HG03460 (cell line): Measurements from ENCODE around the gene PRDX5.
A peak's percentile ranks its signal among the peaks of the same experiment; 100 is the strongest.

Source experiments
- ATAC-seq: cut with Tn5 transposase; IDR thresholded peaks from one replicate; pipeline ENCODE4 v1.9.1; 2021; ENCODE audit not compliant: unreplicated experiment

Gene PRDX5

DNA sequence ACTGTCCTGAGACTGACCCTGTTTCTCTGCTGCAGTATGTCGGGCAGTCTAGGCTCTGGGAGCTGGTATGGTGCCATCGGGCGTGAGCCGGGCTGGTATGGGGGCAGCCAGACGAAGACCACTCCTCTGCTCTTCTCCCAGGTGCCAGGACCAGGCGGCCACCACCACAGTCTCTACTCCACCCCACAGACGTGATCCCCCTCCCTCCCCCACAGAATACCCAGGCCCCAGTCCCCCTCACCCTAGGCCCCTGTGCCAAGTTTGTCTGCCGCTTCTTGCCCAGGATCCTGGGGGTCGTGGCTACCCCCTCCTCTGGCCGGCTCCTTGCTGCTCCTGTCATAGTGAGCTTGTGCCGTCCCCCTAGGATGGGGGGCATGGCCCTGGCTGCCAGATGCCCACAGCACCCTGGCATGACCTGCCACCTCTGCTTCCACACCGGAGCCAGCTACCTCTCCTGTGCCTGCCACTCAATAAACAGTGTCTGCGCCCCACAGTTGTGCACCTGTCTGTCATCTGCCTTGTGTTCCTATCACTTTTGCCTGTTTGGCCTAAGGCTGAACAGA is 28.8 kb upstream of the PRDX5 start:
- ATAC-seq, result no peak

DNA sequence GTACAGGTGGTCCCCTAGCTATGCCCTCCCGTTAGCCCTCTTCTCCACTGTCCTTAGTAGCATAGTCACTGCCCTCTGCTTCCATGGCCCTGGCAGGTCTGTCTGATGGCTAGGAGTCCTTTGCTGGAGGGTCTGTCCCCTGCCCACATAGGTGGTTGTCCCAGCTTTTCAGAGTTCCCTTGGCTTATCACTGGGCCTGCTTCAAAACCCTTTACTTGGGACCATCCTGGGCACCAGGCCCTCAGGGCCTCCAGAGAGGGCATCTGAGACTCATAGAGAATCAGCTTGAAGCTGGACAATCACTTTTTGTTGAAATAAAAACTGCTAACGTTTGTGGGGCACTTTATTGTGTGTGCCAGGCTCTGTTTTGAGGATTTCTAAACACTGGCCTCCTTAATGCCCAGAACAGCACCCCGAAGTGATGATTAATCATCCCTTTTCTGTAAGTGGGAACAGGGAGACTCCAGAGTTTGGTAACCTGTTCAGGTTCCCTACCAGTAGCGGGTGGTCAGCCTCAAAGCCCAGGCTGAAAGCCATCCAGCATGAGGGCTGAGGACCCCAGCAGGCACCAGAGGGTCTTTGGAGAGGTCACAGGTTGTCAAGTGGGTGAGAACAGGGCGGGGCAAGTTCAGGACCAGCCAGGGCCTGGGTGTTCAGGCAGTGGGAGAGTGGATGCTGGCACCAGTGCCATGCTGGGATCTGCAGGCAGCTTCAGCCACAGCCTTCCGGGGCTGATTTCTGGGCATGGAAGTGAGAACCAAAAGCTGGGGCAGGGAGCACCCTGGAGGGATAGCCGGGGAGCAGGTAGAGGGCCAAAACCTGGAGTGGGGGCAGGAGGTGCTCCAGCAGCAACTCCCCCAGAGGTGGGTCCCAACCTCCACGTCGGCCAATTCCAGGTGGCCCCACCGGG is 27.3 kb upstream of the PRDX5 start:
- ATAC-seq, result no peak

DNA sequence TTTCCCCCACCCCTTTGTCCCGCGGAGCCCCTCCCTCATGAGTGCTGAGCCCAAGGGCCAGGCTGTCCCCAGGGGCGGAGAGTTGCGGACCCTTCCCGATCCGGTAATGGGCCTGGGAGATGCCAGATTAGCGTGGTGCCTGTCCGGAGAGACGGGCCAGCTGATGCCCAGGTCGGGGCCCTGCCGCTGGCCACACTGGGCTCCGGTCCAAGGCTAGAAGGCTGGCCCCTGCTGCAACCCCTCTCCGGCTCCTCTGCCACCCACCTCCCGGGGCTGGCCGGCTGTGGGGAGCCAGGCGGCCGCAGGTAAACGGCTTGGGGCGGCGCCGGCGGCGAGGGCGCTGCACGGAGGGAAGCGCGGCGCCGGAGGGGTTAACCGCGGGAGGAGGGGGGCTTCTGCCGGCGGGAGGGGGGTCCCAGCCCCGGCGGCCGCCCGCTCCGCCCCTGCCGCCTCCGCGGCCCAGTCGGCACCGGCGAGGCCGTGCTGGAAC is 26.6 kb upstream of the PRDX5 start, which contains the start of gene KCNK4:
Gene KCNK4, plus strand, starts transcription at position 41 of the 490 bp plus-strand sequence. CDS start 1,717 bp downstream, outside the sequence.
- no peak for ATAC-seq

DNA sequence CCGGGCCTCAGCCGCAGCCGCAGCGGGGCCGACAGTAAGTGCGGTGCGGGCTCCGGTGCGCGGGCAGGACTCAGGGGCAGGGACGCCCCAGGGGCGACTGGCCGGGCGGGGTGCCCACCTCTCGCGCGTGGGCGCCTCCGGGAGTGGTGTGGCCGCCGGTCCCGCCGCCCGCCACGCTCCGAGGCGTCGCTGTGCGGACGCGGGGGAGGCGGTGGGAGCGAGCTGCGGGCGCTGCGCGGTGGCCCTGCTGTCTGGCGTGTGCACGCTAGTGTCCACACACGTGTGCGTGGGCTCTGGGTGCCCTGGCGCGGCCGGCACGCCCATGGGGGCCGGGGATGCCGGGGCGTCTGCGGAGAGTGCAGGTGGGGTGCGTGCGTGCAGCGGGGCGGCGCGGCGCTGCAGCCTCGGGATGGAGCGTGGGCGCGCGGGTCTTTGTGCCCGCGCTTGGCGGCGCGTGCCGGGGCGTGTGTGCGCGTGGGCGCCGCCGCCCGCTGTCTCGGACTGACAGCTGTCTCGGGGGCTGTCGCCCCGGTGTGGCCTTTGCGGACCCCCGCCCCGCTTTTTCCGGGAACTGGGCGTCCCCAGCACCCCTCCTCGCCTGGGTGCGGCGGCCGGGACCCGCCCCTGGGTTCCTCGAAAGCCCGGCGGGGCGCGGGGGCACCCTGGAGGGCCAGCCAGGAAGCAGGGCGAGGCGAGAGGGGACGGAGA is 26.0 kb upstream of the PRDX5 start:
- no peak for ATAC-seq

DNA sequence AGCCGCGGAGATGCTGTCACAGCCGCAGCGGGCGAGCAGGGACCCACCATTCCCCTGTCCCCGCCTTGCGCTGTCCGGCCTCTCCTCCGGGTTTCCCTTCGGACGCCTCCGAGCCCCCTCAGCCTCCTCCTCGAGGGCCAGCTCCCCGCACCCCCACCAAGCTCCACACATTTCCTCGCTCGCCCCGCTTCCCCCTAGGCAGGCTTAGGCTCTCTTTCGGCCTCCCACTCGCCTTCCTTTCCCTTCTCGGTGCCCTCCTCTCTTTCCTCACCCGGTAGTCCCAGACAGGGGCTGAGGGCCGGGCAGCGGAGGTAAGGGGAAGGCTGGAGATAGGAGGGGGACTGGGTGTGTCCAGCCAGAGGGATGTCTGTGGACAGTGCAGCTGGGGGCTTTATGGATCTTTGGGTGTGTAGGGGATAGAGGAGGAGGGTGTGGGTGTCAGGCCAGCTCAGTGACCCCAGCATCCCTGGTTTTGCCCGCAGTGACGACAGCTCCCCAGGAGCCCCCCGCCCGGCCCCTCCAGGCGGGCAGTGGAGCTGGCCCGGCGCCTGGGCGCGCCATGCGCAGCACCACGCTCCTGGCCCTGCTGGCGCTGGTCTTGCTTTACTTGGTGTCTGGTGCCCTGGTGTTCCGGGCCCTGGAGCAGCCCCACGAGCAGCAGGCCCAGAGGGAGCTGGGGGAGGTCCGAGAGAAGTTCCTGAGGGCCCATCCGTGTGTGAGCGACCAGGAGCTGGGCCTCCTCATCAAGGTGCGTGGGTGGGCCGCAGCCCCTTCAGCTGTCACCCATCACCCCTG is 25.3 kb upstream of the PRDX5 start:
- no peak for ATAC-seq

DNA sequence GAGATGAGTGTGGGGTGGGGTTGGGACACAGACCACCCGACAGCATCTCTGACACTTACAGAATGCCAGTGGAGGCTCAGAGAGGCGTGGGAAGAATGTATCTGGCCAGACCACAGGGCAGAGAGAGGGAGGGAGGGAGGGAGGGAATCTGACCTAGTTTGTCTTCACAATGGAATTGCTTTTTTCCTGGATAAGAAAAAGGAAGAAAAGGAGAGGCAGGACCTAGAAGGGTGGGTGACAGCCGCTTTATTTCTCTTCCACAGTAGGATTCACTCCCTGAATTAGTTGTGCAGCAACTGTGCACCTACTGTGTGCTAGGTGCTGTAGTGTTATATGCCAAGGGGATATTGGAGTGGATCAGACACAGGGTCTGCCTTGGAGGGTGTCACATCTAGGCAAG is 23.1 kb upstream of the PRDX5 start:
- no peak for ATAC-seq

DNA sequence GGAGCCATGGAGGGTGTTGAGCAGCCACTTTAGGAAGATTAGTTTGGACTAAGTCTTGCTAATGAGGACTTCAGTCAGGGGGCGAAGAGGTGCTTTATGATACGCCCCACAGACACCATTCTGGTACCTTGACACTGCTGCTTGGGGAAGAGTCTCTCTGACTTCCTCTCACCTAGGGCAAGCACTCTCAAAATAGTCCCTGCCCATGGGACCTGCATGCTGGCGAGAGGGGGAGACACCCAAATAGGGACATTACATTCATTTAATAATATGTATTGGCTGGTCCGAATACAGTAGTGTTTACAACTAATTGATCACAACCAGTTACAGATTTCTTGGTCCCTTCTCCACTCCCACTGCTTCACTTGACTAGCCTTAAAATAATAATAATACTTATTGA is 22.2 kb upstream of the PRDX5 start:
- no peak for ATAC-seq

DNA sequence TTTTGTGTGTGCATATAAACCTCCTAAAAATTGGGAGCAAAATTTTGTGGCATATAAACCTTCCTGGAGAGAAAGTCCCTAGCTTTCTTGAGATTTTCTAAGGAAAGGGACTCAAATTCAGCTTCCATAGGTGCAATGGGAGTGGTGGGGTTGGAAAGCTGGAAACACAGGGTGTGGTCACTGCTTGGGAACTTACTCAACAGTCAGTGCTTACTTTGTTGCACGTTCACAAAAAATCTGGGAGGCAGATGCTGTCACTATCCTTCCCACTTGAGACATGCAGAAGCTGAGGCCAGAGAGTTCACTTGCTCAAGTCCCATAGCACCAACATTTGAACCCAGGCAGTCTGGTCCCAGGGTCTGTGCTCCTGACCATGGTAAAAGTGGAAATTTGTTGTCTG is 21.7 kb upstream of the PRDX5 start:
- no peak for ATAC-seq

DNA sequence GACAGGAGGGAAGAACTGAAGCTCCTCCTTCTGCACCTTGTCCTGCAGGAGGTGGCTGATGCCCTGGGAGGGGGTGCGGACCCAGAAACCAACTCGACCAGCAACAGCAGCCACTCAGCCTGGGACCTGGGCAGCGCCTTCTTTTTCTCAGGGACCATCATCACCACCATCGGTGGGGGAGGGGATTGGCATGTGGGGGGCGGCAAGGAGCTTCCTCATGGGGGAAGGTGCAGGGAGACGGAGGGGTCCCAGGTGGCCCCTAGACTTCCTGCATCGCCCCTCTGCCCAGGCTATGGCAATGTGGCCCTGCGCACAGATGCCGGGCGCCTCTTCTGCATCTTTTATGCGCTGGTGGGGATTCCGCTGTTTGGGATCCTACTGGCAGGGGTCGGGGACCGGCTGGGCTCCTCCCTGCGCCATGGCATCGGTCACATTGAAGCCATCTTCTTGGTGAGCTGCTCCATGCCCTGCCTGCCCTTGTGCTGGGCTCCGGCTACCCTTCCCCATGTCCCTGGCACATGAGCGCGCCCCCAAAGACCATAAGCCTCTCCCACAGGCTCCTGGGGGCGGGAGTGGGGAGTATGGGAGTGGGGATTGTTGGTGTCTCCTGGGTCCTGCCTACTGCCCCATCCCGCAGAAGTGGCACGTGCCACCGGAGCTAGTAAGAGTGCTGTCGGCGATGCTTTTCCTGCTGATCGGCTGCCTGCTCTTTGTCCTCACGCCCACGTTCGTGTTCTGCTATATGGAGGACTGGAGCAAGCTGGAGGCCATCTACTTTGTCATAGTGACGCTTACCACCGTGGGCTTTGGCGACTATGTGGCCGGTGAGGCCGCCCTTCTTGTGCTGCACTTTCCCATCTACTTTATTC is 20.9 kb upstream of the PRDX5 start:
- no peak for ATAC-seq

DNA sequence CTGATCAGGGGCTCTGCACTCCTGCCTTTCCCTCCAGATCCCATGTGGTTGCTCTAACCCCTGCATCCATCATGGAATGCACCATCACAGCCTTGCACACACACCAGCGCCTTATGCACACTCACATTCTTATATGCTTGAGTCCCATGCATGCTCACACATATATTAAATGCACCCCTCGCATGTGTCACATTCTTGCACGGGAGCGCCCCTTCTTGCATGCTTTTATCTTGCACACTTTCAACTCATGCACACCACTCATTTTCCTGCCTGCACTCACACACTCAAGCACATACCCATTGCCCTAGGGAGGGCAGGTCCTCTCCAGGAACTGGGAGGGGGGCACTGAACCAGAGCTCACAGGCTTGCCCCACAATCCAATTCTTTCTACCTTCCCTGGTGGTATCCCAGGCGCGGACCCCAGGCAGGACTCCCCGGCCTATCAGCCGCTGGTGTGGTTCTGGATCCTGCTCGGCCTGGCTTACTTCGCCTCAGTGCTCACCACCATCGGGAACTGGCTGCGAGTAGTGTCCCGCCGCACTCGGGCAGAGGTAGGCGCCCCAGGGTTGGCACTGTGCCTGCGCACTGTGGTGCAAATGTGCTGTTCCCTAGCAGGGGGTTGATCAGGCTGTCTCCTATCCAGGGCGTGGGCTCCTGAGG is 20.1 kb upstream of the PRDX5 start:
- ATAC-seq, result no peak

DNA sequence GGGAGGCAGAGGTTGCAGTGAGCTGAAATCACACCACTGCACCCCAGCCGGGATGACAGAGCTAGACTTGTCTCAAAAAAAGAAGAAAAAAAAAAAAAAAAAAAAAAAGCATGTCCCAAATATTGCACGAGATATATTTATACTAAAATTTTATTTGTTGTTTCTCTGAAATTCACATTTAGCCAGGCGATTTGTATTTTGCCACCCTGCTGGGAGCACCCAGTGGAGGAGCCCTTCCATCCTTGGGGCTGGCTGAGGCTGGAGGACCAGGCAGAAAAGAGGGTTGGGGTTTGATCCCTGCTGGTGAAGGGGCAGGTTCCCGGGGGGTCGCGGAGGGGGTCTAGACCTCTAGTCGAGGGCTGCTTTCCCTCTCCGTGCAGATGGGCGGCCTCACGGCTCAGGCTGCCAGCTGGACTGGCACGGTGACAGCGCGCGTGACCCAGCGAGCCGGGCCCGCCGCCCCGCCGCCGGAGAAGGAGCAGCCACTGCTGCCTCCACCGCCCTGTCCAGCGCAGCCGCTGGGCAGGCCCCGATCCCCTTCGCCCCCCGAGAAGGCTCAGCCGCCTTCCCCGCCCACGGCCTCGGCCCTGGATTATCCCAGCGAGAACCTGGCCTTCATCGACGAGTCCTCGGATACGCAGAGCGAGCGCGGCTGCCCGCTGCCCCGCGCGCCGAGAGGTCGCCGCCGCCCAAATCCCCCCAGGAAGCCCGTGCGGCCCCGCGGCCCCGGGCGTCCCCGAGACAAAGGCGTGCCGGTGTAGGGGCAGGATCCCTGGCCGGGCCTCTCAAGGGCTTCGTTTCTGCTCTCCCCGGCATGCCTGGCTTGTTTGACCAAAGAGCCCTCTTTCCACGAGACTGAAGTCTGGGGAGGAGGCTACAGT is 18.7 kb upstream of the PRDX5 start:
- ATAC-seq, result no peak

DNA sequence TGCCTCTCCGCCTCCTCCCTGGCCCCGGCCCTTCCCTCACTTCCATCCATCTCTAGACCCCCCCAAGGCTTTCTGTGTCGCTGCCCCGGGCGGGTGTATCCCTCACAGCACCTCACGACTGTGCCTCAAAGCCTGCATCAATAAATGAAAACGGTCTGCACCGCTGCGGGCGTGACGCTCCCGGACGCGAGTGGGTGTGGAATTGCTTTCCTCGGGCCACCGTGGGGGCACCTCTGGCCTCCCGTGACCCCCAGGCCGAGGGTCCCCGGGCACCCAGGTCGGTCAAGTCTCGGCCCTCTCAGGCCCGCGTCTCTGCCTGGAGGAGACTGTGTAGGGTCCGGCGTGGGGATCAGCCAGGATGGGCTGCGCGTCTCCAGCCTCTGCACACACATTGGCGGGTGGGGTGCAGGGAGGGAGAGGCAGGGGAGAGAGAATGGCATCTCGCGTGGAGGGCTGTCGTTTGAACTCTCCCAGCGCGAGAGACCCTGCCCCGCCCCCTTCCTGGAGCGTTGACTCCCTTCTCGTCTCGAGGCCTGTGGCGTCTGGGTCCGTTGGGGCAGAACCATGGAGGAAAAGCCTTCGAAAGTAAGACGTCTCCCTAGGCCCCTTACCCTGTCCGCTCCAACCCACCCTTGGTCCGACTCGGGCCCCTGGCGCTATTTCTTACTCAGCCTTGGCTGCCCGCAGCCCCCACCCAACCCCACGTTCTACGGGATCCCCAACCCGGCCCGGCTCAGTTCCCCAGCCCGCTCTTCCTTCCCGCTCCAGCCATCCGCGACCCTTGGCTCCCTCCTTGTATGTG is 17.9 kb upstream of the PRDX5 start, which contains the start of gene CATSPERZ:
Gene CATSPERZ, plus strand, starts transcription at position 512 of the 802 bp plus-strand sequence. Its CDS starts 53 bp downstream, at position 565.
- no peak for ATAC-seq

DNA sequence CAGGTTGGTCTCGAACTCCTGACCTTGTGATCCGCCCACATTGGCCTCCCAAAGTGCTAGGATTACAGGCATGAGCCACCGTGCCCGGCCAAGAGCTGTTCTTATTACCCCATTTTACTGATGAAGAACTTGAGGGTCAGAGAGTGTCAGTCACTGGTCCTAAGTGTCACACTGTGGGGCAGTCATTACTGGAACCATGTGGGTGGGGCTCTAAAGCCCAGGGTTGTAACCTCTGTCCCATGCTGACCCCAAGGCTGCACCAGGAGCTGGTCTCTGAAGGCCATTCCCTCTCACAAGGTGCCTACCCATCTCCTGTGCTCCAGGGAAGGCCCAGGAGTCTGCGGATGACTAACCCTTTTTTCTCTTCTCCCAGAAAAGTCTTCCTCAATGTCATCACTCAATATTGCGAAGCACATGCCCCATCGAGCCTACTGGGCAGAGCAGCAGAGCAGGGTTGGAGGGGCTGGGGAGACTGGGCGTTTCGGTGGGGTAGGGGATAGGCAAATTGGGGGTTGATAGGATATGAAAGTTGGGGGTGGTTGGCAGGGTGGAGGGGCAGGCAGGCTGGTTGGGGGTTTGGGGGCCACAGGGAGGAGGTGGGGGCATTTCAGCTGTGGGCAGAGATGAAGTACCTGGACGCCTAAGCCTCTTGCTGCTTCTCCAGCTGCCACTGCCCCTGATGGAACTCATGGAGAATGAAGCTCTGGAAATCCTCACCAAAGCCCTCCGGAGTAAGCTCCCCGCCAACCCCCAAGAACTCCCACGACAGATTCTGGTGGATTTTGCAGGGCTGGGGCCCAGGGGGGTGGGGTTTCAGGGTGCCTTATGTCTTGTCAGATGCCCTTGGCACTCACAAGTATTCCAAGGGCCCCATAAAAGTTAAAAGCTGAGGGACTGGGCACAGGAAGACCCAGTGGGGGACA is 14.6 kb upstream of the PRDX5 start:
- ATAC-seq, result no peak

DNA sequence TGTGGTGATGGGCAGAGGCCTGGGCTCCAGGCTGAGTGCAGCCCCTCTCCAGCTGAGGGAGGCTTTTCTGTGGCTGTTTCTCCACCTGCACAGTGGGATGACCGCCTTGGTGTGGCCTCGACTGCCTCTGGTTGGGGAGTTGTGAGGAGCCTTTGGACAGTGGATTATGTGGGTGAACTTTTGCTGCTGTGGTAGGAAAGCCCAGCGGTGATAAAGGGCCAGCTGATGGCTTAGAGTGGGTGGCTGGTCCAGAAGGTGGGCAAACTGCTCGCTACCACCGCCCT is 13.9 kb upstream of the PRDX5 start:
- ATAC-seq, result no peak

DNA sequence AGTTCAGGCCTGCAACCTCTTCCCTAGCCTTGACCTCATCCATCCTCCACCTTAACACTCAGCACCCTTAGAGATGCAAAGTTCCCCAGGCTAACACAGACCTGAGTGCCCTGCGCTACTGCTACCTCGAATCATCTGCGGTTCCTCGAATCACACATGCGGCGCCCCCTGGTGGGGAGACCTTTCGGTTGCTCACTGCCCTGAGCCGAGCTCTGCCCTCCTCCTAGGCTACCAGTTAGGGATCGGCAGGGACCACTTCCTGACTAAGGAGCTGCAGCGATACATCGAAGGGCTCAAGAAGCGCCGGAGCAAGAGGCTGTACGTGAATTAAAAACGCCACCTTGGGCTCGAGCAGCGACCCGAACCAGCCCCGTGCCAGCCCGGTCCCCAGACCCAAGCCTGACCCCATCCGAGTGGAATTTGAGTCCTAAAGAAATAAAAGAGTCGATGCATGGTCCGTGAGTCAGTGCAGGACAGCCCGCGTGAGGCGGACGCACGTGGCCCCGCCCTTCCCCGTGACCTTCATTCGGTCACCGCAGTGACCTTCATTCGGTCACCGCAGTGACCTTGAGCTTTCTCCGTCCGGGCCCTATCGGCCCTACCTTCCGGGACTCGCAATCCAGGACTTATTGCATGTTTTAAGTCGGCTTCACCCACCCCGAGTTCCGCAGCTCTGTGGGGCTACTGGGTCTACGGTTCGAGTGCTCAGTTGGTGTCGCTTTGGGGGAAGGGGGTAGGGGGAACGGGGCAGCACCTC is 13.4 kb upstream of the PRDX5 start:
- peak; percentile 33 for ATAC-seq
